Amniotic stem cell (primary cell): ENCODE results near the gene UBN2.
"Not testable (repeated sequence)": the region's sequence is repeated elsewhere in the genome, so short reads cannot be mapped to it uniquely, and the experiment has no call there.

ENCODE experiments used
- DNase-seq: peaks from one replicate; lab custom pipeline; 2025; lab: John Stamatoyannopoulos, UW

The UBN2 gene

DNA sequence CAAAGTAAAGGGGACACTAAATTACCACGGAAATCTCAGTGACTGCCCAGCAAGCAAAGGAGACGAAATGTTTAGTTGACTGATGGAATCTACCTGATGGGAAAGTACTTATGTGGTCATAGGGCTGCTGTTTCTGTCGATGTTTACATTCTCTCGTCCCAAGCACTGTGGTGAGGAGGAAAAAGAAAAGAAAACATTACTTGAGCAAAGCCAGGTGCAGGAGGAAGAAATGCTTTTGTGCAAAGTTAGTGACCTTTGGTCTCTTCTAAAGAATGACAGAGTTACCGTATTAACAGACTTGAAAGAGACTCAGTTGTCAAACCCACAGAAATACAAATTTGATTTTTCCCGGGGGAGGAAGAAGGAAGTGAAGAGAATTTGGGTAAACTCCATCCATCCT is 66.8 kb downstream of the UBN2 start:
- no peak for DNase-seq

DNA sequence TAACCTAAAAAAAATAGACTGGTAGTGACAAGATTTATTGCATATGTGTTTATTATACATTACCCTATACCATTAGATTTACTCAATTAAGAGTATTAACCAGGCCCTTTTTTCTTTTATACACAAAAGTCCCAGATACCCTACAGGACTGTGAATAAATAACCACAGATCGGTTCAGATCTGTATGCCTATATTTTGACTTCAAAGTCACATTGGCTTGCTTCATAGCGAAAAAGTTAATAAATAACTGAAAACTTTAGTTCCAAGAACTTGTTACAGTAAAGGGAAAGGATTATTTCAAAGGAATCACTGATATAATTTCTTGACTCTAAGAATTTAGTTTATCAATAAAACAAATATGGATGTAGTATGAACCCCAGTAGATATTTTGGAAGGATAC is 68.3 kb downstream of the UBN2 start:
- DNase-seq, result no peak

DNA sequence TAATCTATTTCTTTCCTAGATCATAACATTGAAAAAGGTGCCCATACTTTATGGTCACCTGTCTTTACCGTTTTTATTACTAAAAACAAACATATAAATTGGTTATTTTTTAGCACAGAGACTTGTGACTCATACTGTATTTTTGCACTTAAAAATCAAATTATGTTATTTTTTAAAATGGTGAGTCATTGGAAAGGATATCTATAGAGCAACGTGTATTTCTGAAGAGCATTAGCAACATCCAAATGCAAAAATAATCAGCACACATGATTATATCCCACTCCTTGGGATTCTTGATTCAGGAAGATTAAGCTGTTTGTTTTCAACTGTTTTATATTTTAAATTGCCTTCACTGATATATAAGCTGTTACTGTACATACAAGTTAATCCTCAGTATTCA is 69.4 kb downstream of the UBN2 start:
- no peak for DNase-seq

DNA sequence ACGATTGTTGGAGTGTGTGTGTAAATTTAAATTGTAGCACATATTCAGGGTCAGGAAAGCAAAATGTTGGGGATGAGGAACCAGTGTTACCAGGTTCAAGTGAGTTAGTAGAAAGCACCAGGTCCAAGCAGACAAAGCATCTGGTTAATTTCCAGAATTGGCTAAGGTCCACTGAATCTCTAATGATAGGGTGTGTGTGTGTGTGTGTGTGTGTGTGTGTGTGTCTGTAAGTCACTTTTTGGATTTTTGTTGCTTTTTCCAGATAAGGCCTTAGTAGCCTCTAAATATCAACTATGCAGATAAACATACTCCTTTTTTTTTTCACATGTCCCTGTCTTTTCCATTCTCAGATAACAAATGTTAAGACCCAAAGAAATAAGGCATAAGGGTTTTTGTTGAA is 73.5 kb downstream of the UBN2 start:
- DNase-seq, result no peak

DNA sequence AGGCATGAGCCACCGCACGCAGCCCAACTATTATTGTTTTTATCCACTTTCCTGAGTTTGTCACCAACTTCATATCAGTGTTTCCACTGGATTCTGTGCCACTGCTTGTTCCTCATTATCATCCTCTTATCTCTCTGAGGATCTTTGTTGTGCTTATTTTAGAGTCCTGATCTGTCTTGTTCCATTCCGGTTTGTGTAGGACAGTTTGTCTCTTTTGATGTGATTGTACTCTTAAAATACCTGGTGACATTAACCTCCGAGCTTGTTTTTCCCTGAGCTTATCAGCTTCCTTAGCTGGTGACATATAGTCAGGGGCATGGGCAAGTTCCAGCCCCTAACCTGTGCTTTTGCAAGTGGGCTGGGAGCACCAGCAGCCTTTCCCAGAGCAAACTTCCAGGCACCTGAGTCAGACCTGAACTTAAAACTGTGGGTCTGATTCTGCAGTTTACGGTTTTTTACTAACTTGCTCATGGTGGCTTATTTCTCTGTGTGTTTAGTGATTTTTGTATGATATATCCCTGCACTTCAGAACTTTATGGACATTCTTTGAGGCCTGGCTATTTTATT is 87.0 kb downstream of the UBN2 start:
- DNase-seq, result no peak

DNA sequence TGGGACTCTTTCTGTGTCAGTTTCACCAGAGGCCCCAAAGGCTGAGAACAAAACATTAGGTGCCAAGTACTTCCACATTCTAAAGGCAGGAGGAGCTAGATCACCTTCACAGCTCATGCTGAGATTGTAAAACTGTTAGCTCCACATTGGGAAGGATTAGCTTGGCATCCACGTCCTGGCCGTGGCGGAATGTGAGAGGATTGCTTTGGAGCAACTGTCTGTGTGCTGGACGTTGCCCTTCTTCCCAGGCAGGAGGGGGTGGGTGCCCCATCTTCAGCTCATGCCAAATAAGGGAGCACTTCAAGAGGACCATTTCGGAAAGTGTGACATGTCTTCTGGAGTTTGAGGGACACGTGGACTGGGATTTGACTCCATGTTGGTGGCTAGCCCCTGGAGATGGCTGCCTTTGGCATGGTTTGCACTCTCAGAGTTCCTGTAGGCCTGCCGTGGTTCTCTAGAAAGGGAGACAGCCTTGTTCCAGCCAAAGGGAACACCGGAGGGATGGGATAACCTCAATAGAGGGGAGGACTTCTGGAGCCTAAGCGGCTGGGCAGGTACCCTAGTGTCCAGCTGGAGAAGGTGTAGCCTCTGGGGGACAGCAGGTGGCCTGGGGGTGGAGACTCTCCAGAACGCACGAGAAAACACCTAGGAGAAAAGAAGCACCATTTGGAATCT is 90.2 kb downstream of the UBN2 start:
- DNase-seq, result no peak

DNA sequence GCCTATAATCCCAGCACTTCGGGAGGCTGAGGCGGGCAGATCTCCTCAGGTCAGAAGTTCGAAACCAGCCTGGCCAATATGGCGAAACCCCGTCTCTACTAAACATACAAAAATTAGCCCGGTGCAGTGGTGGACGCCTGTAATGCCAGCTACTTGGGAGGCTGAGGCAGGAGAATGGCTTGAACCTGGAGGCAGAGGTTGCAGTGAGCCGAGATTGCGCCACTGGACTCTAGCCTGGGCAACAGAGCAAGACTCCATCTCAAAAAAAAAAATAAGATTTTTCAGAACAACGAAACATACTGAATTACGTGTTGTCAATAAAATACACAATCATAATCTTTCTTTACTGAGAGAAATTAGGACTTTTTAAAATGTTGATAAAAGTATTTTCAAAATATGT is 93.7 kb downstream of the UBN2 start:
- not testable (repeated sequence) for DNase-seq

DNA sequence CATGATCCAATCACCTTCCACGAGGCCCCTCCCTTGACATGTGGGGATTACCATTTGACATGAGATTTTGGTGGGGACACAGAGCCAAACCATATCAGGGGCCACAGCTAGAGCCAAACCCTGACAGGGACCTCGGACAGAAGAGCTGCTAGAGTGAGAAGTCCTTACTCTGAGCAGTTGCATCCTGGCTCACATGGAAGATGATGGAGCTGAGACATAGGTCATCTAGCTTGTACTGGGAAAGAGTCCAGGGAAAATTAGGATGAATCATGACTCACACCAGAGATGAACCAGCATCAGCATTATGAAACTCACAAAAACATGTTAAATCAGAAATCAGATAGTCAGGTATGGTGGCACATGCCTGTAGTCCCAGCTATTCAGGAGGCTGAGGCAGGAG is 97.3 kb downstream of the UBN2 start:
- DNase-seq, result peak; percentile 70

DNA sequence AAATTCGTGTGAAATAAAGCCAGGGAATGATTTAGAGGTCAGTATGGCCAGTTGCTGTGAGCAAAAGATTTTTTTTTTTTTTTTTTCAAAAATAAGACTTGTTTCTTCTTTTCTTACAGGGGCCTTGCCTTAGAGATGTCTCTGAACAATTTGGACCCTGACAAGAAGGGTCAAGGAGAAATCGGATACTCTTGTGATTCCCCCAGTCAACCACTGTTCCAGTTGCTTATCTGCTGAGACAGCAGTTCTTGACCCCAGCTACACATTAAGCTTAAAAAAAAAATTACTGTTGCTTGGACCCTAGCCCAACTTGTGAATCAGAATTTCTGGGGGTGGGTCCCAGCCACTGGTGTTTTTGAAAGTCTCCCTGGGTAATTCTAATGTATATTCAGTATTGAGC is 98.1 kb downstream of the UBN2 start:
- no peak for DNase-seq

DNA sequence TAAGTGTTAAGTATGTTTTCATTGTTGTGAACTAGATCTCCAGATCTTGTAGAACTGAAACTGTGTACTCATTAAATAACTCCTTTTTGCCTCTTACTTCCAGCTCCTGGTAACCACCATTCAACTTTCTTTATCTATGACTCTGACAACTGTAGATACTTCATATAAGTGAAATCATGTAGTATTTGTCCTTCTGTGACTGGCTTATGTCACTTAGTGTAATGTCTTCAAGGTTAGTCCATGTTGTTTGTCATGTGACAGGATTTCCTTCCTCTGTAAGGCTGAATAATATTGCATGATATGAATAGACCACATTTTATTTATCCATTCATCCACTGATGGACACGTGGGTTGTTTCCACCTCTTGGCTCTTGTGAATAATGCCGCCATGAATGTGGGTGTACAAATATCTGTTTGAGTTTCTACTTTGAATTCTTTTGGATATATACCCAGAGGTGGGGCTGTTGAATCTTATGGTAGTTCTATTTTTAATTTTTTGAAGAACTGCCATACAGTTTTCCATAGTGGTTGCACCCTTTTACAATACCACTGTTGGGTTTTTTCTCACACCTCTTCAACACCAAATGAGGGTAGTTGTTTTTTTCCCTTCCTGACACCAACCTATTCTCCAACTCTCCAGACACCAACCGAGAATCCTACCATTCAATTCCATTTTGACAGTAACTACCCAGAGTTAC is 99.4 kb downstream of the UBN2 start:
- no peak for DNase-seq

DNA sequence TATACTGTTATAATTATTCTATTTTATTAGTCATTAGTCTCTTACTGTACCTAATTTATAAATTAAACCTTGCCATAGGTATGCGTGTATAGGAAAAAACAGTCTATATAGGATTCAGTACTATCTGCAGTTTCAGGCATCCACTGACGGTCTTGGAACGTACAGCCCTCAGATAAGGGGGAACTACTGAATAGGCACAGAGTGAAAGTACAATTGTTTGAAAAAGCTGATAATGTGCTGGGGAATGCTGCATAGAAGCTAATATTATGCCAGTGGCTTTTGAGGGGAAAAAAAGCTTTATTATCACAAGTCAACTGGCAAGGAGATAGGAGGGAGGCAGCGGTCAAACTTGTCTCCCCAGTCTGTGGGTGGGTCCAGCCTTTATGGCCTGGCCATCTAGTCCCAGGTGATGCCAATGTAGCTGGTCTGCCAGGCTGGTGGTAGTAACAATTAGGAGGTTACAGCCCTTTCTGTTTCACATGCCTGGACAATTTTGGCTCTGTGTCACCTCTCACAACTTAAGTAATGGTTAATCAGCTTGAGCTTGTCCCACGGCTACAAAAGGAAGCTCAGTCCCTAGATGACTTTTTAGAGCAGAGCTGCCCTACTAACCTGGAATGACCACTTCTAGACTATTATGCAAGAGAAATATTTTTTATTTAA is 101.8 kb downstream of the UBN2 start:
- no peak for DNase-seq

DNA sequence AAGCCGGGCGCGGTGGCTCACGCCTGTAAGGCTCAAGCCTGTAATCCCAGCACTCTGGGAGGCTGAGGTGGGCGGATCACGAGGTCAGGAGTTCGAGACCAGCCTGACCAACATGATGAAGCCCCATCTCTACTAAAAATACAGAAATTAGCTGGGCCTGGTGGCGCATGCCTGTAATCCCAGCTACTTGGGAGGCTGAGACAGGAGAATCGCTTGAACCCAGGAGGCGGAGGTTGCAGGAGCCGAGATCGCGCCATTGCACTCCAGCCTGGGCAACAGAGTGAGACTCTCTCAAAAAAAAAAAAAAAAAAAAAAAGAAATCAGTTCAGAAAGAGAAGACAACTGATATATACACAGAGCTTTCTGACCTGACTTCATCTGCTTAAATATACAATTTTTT is 102.4 kb downstream of the UBN2 start:
- DNase-seq, result not testable (repeated sequence)

DNA sequence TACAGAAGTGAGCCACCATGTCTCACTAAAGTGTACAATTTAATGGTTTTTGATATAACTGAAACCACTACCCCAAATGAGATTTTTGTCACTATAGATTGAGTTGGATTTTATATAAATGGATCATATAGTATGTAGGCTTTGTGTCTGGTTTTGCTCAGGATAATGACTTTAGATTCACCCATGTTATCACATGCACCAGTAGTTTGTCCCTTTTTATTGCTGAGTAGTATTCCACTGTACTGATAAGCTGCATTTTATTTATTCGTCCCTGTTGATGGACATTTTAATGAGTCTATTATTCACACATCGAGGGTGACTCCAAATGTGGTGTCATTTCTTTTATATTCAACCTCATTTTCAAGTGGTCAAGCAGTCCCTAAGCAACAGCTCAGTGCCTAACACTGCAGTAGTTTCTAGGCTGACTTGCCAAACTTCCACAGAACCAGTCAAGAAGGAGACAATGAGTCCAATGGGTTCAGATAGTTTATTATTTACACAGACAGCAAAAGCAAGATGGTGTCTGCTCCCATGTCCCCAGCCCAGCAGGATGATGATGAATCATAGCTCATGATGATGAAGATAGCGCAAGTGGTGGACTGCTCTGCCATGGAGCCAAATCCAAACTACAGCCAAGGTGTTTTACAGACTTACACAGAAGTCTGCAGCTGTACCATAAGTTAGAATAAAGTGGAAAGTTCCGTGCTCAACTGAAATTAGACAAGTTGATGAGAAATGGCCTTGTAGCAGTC is 103.5 kb downstream of the UBN2 start:
- no peak for DNase-seq

DNA sequence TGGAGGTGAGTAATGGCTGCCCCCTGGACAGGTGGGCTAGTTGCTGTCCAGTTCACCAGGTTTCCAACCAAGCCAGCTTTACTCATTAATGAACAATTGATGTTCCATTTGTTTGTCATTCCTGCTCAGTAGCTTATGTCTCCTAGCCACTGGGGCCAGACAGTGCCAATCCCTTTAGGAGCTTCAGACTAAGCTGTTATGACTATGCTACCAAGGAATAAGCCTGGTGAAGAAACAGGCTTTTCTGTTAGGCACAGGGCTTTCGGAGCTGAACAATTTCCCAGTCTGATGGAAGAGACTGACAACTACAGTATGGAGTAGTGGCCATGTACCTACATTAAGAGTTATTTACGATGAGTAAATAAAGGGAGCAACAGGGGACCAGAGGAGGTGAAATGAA is 108.0 kb downstream of the UBN2 start:
- no peak for DNase-seq

DNA sequence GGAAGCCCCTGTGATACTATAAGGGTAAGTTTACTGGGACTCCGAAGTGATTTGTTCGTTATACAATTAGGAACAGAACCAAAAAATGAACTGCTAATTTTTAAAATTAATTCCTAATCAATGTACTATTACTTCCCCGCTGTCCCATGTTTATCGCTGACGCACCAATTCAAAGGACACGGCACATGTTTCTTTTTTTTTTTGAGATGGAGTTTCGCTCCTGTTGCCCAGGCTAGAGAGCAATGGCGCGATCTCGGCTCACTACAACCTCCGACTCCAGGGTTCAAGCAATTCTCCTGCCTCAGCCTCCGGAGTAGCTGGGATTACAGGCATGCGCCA is 108.6 kb downstream of the UBN2 start:
- no peak for DNase-seq

DNA sequence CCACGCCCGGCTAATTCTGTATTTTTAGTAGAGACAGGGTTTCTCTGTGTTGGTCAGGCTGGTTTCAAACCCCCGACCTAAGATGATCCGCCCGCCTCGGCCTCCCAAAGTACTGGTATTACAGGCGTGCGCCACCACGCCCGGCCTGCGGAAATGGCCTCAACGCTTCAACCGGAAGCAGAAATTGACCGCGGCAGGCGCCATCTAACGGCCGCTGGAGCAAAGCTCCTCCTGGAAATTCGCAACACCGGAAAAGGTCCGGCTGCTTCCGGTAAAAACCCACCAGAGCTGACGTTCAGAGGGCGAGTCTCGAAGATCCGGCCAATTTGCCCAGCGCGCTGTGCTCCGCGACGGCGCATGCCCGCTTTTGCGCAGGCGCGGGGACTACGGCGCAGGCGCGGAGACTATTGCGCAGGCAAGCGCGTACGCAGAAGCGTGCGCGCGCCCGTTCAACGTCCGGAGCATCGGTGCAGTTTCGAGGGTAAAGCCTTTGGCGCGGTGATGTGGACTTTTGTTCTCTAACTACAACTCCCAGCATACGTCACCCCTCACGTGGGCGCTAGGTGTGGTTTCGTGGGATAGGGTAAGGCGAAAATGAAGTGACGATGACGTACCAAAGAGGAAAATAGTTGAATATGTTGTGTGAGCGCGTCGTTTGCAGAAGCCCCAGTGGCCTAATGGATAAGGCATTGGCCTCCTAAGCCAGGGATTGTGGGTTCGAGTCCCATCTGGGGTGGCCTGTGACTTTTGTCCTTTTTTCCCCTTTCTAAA is 109.2 kb downstream of the UBN2 start:
- DNase-seq, result peak; percentile 99

DNA sequence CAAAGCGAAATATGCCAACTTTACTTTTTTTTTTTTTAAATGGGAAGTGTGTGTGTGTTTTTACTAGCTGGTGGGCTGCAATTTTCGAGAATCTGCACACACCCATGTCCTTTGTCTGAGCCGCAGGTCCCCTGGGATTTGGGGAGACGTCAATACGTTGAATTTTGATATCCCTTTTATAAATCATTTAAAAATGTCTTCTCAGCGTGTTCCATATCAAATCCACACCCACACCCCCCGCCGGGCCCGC is 109.7 kb downstream of the UBN2 start:
- DNase-seq, result peak; percentile 62

DNA sequence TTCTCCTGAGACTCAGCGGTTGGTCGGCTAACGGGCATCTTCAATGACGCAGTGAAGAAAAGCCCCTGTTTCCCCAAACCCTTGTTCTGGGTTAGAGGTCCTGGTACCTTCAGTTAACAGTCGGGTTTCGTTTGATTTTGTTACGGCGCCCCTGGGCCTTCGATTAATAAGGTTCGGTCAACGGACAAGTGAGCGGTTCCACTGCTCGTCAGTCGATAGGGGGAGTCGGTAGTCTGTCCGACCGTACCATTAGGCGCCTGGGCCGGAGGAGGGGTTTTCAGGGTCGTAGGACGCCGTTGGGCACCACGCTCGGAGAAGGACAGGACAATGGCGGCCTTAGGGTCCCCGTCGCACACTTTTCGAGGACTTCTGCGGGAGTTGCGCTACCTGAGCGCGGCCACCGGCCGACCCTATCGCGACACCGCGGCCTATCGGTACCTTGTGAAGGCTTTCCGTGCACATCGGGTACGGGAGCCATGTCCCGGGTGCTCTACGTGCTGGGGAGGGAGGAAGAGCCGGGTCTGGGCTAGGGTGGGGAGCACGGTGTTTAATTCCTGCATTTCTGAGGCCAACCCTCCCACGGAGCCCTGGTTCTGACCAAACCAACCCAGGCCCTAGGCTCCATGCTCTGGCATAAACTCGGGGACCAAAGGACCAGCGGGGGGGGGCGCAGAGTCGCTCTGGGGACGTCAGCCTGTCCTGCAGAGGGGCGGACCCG is 110.2 kb downstream of the UBN2 start, which contains the start of gene FMC1:
Gene FMC1 (plus strand): TSS at position 280 of the 718 bp plus-strand sequence. CDS start 48 bp downstream, at position 328.
- DNase-seq, result peak; percentile 78

DNA sequence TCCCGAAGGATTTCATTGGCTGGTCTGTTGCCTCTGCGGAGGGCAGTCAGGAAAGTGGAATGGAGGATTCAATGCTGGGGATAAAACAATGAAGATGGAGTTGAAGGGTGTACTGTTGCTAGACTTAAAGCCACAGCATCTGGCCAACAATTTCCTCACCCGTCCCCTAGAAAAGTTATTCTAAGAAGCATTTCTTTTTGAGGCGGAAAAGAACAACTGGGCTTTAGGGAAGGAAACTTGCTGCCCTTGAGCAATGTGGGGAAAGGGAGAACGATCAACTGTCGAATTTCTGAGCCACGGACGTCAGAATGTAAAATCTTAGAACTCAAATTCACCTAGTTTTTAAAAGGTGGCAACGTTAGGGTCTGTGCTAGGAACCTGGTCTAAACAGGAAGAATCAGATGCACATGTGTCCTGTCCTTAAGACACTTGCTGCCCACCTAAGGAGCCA is 110.8 kb downstream of the UBN2 start:
- DNase-seq, result no peak

DNA sequence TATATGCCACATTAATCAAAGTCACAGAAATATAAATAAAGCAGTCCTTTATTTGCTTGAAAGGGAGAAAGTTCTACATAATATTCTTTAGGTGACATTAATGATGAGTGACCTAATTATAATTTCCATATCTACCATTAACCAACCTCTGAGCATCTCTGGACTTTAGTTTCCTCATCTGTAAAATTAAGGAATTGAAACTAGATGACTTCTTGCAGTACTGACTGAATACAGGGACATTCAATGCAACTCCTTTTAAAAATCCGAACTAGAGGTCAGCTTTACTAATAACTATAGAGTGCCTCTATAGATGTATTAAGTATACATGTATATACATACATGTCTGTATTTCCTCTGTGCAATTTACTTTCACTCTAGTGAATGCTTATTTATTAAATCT is 114.0 kb downstream of the UBN2 start:
- DNase-seq, result no peak

DNA sequence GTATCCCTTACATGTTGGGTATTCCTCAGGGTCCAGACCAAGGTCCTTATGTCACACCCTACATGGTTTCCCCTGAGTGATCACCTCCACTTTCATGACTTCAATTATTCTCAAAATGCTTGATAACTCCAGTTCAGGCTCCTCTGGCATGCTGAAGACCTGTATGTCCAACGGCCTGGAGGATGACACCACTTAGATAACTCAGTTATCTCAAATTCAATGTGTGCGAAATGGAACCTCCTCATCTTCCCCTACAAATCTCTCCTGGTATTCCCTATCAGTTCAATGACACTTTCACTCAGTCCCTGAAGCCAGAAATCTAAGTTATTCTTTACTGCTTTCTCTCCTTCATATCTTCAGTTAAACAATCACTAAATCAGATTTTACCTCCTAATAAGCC is 120.0 kb downstream of the UBN2 start:
- DNase-seq, result no peak
